ENCODE measurements around the gene IL12RB1. TPM values are rescaled to one million over a fixed set of nuclear protein-coding genes. Genes with fewer than 3 reads are reported as not detected.

The IL12RB1 gene
- polyA plus RNA-seq, 2 of the 4 experiments (the other 2 are of a cell fraction), result not detected

DNA sequence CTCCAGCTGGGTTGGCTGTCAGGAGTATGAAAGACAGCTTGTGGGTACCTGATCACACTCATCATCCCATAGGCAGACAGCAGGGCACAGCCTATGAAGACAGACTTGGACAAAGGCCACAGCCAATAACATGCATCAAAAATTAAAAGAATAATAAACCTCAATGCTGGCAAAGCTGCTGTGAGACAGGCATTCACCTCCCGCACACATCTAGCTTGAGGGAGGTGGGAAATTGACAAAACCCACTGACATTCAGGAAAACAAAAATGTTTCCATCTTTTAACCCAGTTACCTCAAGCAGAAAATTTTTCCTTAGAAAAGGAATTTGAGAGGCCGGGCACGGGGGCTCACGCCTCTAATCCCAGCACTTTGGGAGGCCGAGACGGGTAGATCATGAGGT is 14.4 kb downstream of the IL12RB1 start:
- Histone ChIP-seq H3K4me3 (no peak overlapping the region), H3K4me2 (no peak overlapping the region), H3K9me3 (no peaks in the 10 kb centered on the region), H3K4me1 (no peaks in the 10 kb centered on the region), H3K27ac (no peak overlapping the region)
- FAIRE-seq (no peak), DNase-seq (ENCODE audit: low read depth in 1 of 2, low spot score in 1 of 2) (no peak), ATAC-seq (no peak)
- ChIA-PET POLR2A (no interaction called here), CTCF (interaction anchor here (0.7 to 3.0 kb wide), 3 partner anchors 13 to 65 kb away, joined by 3 to 10 read pairs (median 4); no protein-coding TSS in a partner anchor)
- no peak for TF ChIP-seq RFX5 (IDR thresholded peaks at IDR 0.05)
- no peak for TF ChIP-seq ZSCAN20 (CRISPR knock-in tag; IDR thresholded peaks at IDR 0.05)
- no peak for TF ChIP-seq TP53 (CRISPR knock-in tag; IDR thresholded peaks at IDR 0.05)
- no peak for TF ChIP-seq RAD21 (conservative IDR thresholded peaks at IDR 0.05 in 1 of 2, IDR thresholded peaks at IDR 0.05 in 1 of 2)
- no peak for TF ChIP-seq EHMT2 (IDR thresholded peaks at IDR 0.05; ENCODE audit: low read depth)
- TF ChIP-seq EHF (CRISPR knock-in tag; IDR thresholded peaks at IDR 0.05), result no peak
- no peak for TF ChIP-seq HOXB5 (CRISPR knock-in tag; IDR thresholded peaks at IDR 0.05)
- TF ChIP-seq POLR2A (IDR thresholded peaks at IDR 0.05; ENCODE audit: low read length), result no peak
- TF ChIP-seq, protein P1, sequence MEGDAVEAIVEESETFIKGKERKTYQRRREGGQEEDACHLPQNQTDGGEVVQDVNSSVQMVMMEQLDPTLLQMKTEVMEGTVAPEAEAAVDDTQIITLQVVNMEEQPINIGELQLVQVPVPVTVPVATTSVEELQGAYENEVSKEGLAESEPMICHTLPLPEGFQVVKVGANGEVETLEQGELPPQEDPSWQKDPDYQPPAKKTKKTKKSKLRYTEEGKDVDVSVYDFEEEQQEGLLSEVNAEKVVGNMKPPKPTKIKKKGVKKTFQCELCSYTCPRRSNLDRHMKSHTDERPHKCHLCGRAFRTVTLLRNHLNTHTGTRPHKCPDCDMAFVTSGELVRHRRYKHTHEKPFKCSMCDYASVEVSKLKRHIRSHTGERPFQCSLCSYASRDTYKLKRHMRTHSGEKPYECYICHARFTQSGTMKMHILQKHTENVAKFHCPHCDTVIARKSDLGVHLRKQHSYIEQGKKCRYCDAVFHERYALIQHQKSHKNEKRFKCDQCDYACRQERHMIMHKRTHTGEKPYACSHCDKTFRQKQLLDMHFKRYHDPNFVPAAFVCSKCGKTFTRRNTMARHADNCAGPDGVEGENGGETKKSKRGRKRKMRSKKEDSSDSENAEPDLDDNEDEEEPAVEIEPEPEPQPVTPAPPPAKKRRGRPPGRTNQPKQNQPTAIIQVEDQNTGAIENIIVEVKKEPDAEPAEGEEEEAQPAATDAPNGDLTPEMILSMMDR (IDR thresholded peaks at IDR 0.05), result no peak
- TF ChIP-seq NFE2L2 (conservative IDR thresholded peaks at IDR 0.05; ENCODE audit: low read length), result no peak
- no peak for TF ChIP-seq ZC3H11A (IDR thresholded peaks at IDR 0.05)
- no peak for TF ChIP-seq E2F6 (IDR thresholded peaks at IDR 0.05; ENCODE audit: borderline replicate concordance, low read depth)
- 84% methylated on average over 6 of the region's 6 CpGs for WGBS (ENCODE audit: missing lambda C conversion rate)

- POLR2A ChIA-PET, result no interaction called here
- WGBS (ENCODE audit: missing lambda C conversion rate), result 75% methylated on average over 11 of the region's 11 CpGs
- Histone ChIP-seq H3K4me2 (no peak overlapping the region), H3K4me3 (no peak overlapping the region), H3K4me1 (no peaks in the 10 kb centered on the region), H3K27ac (no peak overlapping the region), H3K9me3 (no peaks in the 10 kb centered on the region)
- FAIRE-seq (no peak), ATAC-seq (no peak), DNase-seq (ENCODE audit: low read depth in 1 of 2, low spot score in 1 of 2) (no peak)
- CTCF ChIA-PET, result interaction anchor here (0.9 to 3.0 kb wide), 3 partner anchors 11 to 63 kb away, joined by 3 to 10 read pairs (median 4); no protein-coding TSS in a partner anchor
- no peak for TF ChIP-seq NFE2L2 (conservative IDR thresholded peaks at IDR 0.05; ENCODE audit: low read length)
- no peak for TF ChIP-seq KDM1A (IDR thresholded peaks at IDR 0.05; ENCODE audit: low read depth)
- no peak for TF ChIP-seq ZFP36 (IDR thresholded peaks at IDR 0.05; ENCODE audit: borderline replicate concordance, partially characterized antibody)
- TF ChIP-seq, protein P2, sequence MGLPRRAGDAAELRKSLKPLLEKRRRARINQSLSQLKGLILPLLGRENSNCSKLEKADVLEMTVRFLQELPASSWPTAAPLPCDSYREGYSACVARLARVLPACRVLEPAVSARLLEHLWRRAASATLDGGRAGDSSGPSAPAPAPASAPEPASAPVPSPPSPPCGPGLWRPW (IDR thresholded peaks at IDR 0.05), result no peak
- no peak for TF ChIP-seq HDAC2 (IDR thresholded peaks at IDR 0.05)
- no peak for TF ChIP-seq RCOR1 (IDR thresholded peaks at IDR 0.05; ENCODE audit: low read depth, low read length)
- TF ChIP-seq, protein P3, sequence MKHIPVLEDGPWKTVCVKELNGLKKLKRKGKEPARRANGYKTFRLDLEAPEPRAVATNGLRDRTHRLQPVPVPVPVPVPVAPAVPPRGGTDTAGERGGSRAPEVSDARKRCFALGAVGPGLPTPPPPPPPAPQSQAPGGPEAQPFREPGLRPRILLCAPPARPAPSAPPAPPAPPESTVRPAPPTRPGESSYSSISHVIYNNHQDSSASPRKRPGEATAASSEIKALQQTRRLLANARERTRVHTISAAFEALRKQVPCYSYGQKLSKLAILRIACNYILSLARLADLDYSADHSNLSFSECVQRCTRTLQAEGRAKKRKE (CRISPR knock-in tag; IDR thresholded peaks at IDR 0.05; ENCODE audit: low read depth), result no peak
- no peak for TF ChIP-seq POLR2AphosphoS2 (conservative IDR thresholded peaks at IDR 0.05; ENCODE audit: low read length)
- TF ChIP-seq CEBPB (IDR thresholded peaks at IDR 0.05), result no peak
- TF ChIP-seq MYC (IDR thresholded peaks at IDR 0.05; ENCODE audit: borderline replicate concordance, low read length), result no peak
- no peak for TF ChIP-seq ESRRA (IDR thresholded peaks at IDR 0.05; ENCODE audit: borderline replicate concordance, low read length)
- no peak for TF ChIP-seq ELK1 (IDR thresholded peaks at IDR 0.05; ENCODE audit: low read depth, low read length)
Measured at GRCh38 chr19:18070181-18070580, 16.6 kb downstream of the IL12RB1 start.

Data from A549 (cell line).